Cardiac septum (tissue), 1 donor: ENCODE results near the gene CALHM1. TPM values are rescaled to one million over a fixed set of nuclear protein-coding genes. Genes with fewer than 3 reads are reported as not detected.

Experiments used
- DNase-seq: peaks from one replicate; pipeline ENCODE4 v3.0.0-alpha.2; 2020; ENCODE audit warnings: low spot score
- intact Hi-C: fragments of 100-400 bp; cut with DNase I; formaldehyde crosslinking; loops from one replicate; pipeline ENCODE4 v1.14.0; 2022
- total RNA-seq: library from RNA; stranded (reverse); fragmentation: NEBNext Ultra II Directional; extraction: Animal tissue kit (Norgen Biotek cat#: 25700); gene quantifications from one replicate; pipeline ENCODE4 v1.2.1, GENCODE V29; 2021
- donor health status: DM: no; HTN: no; CAD: no.

CALHM1 gene
- total RNA-seq, 1 donor from 2014 or later = not detected

DNA sequence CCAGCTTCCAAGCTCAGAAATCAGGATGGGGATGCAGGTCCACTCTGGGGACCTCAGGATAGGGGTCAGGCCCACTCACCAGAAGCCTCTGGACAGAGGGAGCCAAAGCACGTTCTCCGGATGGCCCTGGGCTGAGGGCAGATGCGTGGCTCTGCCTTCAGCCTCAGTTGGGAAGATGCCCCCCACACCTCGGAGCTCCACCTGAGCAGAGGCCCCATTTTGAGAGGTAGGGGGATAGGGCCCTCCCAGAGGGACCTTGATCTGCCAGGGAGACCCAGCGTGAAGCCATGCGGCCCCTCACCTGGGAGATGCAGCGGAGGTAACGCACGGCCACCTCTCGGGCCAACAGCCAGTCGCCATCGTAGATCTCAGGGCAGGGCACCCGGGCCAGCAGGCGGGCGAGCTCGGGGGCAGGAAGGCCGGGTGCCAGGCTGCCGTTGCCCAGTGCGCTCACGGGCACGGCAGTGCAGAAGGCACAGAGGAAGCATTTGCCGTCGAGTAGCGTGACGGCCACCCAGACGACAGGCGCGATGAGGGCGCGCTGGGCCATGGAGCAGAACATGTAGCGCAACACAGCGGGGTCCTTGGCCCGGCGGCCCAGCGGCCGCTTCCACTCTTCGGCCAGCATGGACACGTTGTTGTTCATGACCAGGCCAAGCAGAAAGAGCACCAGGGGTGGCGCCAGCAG is 660 bp downstream of the CALHM1 start:
- no peak for DNase-seq
- intact Hi-C loops = no loop called here

- no peak for DNase-seq
- intact Hi-C loops = no loop called here
Measured at GRCh38 chr10:103457176-103457712, 1.5 kb downstream of the CALHM1 start.

DNA sequence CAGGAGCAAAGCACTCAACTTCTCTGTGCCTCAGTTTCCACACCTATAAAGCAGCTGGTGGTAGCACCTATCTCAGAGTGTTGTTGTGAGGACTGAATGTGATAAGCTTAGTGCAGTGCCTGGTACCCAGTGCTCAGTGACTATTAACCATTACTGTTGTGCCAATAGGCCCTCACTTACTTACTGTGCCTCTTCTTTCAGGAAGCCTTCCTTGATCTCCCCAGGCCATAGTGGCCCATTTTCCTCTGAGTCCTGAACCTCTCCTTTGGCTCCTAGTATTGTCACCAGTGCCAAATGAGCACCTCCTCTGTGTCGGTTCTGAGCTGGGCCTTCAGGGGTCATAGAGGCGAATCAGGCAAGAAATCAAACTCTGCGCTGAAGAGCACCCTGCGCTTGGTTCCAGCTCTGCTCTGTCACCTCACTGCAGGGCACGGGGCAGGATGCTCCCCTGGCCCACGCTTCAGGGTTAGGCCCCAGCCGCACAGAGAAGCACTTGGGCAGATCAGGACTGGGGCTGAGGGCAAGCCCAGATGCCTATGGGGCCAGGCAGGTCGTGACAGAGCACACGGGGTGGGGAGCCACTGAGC is 2.5 kb downstream of the CALHM1 start:
- DNase-seq = no peak
- intact Hi-C loops = no loop called here

GRCh38 chr10:103455235-103455634 is 3.5 kb downstream of the CALHM1 start:
- intact Hi-C loops = no loop called here
- no peak for DNase-seq

DNA sequence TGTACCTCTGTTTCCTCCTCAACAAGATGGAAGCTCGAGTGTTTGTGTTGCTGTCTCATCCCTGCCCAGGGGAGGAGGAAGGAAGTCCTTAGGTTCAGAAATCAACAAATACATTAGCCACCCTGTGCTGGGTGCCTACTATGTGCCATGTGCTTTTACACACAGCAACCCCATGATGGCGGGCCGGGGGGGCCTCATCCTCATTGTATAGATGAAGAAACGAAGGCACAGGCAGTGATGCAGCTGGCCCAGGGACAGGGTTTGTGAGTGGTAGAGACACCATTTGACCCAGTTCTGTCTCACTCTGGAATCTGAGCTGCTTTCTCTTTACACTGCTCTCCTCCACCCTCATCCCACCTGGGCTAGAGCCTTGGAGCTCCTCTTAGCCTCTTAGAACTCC is 4.7 kb downstream of the CALHM1 start:
- intact Hi-C loops = no loop called here

DNA sequence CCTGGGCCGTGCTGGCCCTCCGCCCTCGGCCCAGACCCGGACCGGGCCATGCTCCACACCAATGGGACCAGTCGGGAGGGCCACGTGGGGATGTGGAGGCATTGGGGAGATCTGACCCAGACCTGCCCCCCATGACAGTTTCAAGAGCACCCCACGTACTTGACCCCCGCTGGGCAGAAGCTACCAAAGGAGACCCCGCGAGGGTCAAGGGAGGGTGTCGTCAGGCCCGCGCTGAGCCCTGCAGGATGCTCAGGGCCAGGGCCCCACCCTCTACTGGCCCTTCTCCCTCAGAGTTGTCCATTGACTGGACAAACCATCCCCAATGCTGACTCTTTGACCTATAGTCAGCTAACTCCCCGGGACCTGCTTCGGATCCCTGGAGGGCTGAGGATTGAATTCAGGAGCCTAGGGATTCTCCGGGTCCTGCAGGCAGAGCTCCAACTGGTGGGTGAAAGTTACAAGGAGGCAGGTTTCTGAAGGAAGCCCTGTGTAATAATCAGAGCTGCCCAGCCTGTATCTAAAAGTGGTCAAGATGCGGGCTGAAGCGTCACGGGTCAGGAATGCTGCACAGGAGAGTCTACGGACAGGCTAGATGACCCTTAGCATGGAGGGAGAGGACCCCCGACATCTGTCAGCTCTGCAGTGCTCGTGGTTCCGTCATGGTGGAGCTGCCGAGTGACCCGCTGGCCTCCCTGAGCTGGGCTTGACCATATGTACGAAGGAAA is 6.0 kb downstream of the CALHM1 start:
- no peak for DNase-seq

More for the DNA sequence above, 4.7 kb downstream of the CALHM1 start:
- DNase-seq = no peak

DNA sequence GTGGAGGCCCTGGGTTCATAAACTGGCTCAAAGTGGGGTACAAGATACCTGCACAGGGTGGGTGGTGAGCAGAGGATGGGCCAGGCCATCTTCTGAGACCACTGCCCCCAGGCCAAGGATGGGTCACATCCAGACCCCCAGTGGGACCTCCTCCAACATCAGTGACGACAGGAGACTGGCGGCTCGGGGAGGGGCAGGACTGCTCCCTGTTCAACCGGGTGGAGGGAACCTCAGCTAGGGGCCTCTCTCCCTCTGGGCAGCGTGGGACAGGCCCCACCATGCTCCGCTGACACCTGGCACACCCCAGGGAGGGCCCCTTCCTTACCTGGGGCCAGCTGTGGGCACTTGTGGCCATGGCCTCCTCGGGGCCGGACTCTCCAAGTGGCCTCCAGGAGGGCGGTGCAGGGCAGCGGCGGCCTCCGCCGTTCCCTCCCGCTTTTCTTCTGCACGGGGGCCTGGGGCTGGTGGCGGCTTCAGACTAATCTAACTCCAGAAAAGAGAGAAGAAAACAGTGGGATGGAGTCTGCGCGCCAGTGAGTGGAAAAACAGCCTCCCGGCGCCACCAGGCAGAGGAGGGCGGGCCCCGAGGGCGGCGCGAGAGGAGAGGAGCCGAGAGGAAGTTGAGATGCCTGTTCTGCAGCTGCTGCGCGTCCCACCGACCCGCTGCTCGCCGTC is 6.7 kb downstream of the CALHM1 start, which contains the start of gene CALHM2:
TSS of gene CALHM2 (minus strand) at position 540 of the 675 bp plus-strand sequence. CDS start 2,429 bp downstream, outside the sequence.
- peak; percentile 87 for DNase-seq
- intact Hi-C loops = no loop called here

More for the DNA sequence above, 6.0 kb downstream of the CALHM1 start:
- intact Hi-C loops = no loop called here

- no peak for DNase-seq
- intact Hi-C loops = no loop called here
Measured at GRCh38 chr10:103451091-103451813, 7.4 kb downstream of the CALHM1 start.

- intact Hi-C loops = no loop called here
- no peak for DNase-seq
Measured at GRCh38 chr10:103450201-103450695, 8.5 kb downstream of the CALHM1 start.

GRCh38 chr10:103449208-103450144 is 9.2 kb downstream of the CALHM1 start:
- DNase-seq = no peak
- intact Hi-C loops = no loop called here

DNA sequence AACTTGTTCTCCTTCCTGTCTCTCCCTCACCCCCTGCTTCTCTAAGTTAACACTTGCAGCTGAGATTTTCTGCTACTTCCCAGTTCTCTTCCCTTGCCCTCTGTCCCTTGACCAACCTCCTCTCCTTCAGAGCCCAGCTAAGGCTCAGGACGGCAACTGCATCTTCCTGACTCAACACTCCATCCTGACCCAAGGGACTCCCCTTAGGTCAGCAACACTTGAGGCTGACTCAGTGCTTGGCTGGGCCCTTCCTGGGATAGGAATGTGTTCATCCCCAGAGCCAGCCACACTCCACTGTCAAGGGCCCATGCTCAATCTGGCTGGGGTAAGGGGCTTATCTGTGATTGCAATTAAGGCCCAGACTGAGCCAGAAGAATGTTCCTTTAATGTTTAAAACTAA is 10.0 kb downstream of the CALHM1 start:
- DNase-seq = no peak
- intact Hi-C loops = no loop called here

DNA sequence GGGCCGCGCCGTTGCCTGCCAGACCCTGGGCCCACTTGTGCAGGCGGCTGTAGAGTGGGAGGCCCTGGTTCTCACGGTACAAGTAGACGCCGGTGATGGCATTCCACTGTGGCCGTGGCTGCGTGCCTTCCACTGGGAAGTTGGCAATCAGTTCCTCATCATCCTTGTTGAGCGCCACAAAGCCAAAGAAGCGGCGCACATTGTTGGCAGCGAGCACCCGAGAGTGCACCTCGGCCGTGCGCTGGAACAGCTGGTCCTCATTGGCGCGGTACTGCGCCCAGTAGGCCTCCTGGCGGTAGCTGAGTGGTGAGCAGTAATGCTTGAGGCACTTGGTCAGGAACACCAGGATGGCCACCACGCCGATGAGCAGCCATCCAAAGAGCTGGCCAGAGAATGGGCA is 11.5 kb downstream of the CALHM1 start:
- intact Hi-C loops = no loop called here
- DNase-seq = no peak

DNA sequence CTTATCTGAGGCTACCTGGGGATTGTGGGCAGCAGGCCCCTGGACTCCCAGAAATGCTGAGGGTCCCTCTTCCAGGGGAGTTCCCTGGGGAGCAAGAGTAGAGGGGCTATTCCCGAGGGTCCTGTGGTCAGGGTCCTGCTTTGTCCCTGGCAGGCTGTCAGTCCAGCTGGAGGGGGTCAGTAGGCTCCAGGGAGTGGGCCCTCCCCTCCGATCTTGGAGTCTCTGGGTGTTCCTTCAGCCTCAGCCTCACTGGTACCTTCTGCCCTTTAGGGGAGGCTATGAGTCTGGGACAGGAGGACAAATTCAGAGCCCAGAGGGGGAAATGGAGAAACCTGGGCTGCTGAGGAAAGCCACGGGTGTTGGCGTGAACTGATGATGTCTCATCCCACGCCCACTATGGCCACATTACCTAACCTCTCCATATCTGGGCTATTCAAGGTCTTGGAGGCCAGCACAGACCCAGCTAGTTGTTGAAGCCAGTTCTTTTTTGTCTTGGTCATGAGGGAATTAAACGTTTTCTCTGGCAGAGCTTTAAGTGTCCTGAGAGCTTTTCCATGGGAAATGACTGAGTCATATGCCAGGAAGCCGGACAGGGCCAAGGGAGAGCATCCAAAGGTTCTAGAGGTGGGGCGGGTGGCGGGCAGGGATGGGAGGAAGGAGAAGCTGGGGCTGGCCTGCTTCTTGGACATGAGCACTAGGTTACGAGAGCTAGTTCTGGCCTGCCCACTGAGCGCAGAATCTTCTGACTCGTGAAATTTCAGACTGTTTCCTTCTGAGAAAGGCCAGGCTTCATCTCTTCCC is 12.7 kb downstream of the CALHM1 start:
- intact Hi-C loops = no loop called here
- DNase-seq = peak; percentile 86

DNA sequence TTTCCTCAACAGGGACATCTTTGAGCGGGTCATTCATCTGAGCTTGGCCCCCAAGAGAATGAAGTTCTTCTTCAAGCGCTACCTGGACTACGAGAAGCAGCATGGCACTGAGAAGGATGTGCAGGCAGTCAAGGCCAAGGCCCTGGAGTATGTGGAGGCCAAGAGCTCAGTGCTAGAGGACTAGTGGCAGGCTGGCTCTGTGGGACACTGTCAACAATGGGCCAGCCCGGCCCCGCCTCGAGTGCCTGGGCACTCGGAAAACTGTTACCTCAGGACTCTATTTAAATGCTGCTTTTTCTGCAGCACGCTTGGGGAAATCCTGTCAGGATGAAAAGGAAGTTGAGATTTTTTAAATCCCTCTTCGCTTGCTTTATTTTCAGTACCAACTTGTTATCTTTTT is 13.3 kb downstream of the CALHM1 start:
- DNase-seq = no peak
- intact Hi-C loops = no loop called here

- intact Hi-C loops = no loop called here
- DNase-seq = no peak
Measured at GRCh38 chr10:103444478-103444877, 14.2 kb downstream of the CALHM1 start.

- intact Hi-C loops = no loop called here
- DNase-seq = no peak
Measured at GRCh38 chr10:103443475-103444185, 15.1 kb downstream of the CALHM1 start.

DNA sequence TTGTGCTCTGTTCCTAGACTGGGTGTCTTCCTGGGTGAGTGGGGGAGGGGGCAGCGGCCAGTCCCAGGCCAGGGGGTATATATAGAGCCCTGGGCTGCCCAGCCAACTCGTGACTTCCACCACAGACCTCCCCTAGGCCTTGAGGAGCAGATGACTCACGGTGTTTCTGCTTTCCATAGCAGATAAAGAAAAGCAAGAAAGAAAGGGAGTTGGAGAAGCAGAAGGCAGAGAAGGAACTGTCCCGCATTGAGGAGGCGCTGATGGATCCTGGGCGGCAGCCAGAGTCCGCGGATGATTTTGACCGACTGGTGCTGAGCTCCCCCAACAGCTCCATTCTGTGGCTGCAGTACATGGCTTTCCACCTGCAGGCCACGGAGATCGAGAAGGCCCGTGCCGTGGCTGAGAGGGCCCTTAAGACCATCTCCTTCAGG is 16.7 kb downstream of the CALHM1 start:
- intact Hi-C loops = no loop called here
- no peak for DNase-seq
